ENCODE results near the gene SLC35A5.

Gene SLC35A5

GRCh38 chr3:112633757-112634156 is 71.9 kb downstream of the SLC35A5 start:
- Histone ChIP-seq H3K27me3 (replicated peaks; ENCODE audit: insufficient read depth, low read length) (no peaks in the 10 kb centered on the region), H3K27ac (ENCODE audit: low read length) (no peak overlapping the region), H3K4me1 (ENCODE audit: low read length) (peaks cover 9% of the 10 kb centered on the region), H3K4me3 (ENCODE audit: low read length) (no peak overlapping the region), H3K36me3 (replicated peaks; ENCODE audit: insufficient read depth, low read length) (no peaks in the 10 kb centered on the region), H3K9me2 (replicated peaks; ENCODE audit: insufficient read depth, low read length) (no peaks in the 10 kb centered on the region), H3K9me3 (replicated peaks; ENCODE audit: insufficient read depth, low read length) (no peaks in the 10 kb centered on the region), H4K20me1 (ENCODE audit: insufficient read depth, low read length) (no peaks in the 10 kb centered on the region), H3K79me2 (ENCODE audit: low read length) (no peaks in the 10 kb centered on the region), H3K4me2 (ENCODE audit: low read depth, low read length) (no peak overlapping the region), H3F3A (ENCODE audit: insufficient read depth, low read length) (no peaks in the 10 kb centered on the region), H2AFZ (ENCODE audit: low read length) (no peak overlapping the region), H3K9ac (ENCODE audit: low read length) (no peak overlapping the region)
- no peak for TF ChIP-seq CTCF (IDR thresholded peaks at IDR 0.05; ENCODE audit: low read length)
- no peak for TF ChIP-seq EZH2phosphoT487 (IDR thresholded peaks at IDR 0.05; ENCODE audit: low read length)
- no peak for TF ChIP-seq EZH2 (optimal IDR thresholded peaks at IDR 0.05; ENCODE audit: low read depth, low read length)
- no peak for DNase-seq

GRCh38 chr3:112634786-112635541 is 73.1 kb downstream of the SLC35A5 start:
- no peak for TF ChIP-seq EZH2 (optimal IDR thresholded peaks at IDR 0.05; ENCODE audit: low read depth, low read length)
- TF ChIP-seq CTCF (IDR thresholded peaks at IDR 0.05; ENCODE audit: low read length) = no peak
- TF ChIP-seq EZH2phosphoT487 (IDR thresholded peaks at IDR 0.05; ENCODE audit: low read length) = no peak
- no peaks in the 10 kb centered on the region for H3K9me2 ChIP-seq (replicated peaks; ENCODE audit: insufficient read depth, low read length)
- no peaks in the 10 kb centered on the region for H3K27me3 ChIP-seq (replicated peaks; ENCODE audit: insufficient read depth, low read length)
- H4K20me1 ChIP-seq (ENCODE audit: insufficient read depth, low read length) = no peaks in the 10 kb centered on the region
- H2AFZ ChIP-seq (ENCODE audit: low read length) = peak overlapping the region; percentile 4; the same call in 1 of the 2 replicates
- H3K4me2 ChIP-seq (ENCODE audit: low read depth, low read length) = peak overlapping the region; percentile 7; the same call in 1 of the 2 replicates
- DNase-seq = peak; percentile 49
- H3K27ac ChIP-seq (ENCODE audit: low read length) = no peak overlapping the region
- H3K79me2 ChIP-seq (ENCODE audit: low read length) = no peaks in the 10 kb centered on the region
- peaks cover 9% of the 10 kb centered on the region for H3K4me1 ChIP-seq (ENCODE audit: low read length)
- H3K9me3 ChIP-seq (replicated peaks; ENCODE audit: insufficient read depth, low read length) = no peaks in the 10 kb centered on the region
- no peaks in the 10 kb centered on the region for H3K36me3 ChIP-seq (replicated peaks; ENCODE audit: insufficient read depth, low read length)
- H3K4me3 ChIP-seq (ENCODE audit: low read length) = no peak overlapping the region
- H3K9ac ChIP-seq (ENCODE audit: low read length) = no peak overlapping the region
- no peaks in the 10 kb centered on the region for H3F3A ChIP-seq (ENCODE audit: insufficient read depth, low read length)
